CD4-positive, alpha-beta T cell treated with Interleukin-4 for 4 hours (primary cell): ENCODE results near the gene RMDN2.

ENCODE experiments used
- DNase-seq: peaks from one replicate; pipeline ENCODE4 v3.0.0-alpha.2; 2020

Gene RMDN2

DNA sequence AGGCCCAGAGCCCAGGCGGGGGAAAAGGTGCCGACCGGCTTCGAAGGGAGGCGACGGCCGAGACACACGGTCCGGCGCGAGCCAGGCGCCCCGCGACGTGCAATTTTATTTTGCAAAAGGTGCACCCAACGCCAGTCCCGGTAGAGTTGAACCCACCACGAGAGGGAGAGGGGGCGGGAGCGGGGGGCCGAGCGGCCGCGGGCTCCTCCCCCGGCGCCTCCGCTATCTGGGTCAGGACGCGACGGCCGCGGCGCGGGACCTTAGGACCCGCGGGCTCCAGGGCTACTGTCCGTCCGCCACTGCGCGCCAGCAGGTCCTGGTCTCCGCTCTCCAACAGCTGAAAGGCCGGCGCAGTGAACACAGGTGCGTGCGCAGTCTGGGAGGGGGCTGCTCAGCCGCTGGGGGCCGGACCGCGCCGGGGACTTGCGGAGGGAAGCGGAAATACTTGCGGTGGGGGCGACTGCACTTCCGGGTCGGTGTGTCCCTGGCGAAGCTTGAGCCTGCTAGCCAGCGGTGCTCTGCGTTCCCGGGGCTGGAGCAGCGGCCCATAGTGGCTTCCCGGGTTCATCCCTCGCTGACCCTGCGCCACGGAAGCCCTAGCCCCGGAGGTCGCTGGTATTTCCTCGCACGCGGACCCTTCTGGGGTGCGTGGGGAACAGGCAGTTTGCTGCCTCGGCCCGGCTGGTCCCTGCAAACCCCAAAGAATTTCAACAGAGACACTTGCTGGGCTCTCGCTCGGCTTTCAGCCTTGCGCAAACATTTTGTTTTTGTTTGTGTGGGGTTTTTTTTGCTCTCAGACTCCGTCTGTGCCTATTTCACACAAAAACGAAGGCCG is at the start of gene RMDN2:
RMDN2 (plus strand) TSS at position 225 of the 835 bp plus-strand sequence. CDS start 3,991 bp downstream, outside the sequence.
- peak; percentile 75 for DNase-seq

- no peak for DNase-seq
Observed at GRCh38 chr2:37875403-37875906, 49.6 kb upstream of the RMDN2 start.

DNA sequence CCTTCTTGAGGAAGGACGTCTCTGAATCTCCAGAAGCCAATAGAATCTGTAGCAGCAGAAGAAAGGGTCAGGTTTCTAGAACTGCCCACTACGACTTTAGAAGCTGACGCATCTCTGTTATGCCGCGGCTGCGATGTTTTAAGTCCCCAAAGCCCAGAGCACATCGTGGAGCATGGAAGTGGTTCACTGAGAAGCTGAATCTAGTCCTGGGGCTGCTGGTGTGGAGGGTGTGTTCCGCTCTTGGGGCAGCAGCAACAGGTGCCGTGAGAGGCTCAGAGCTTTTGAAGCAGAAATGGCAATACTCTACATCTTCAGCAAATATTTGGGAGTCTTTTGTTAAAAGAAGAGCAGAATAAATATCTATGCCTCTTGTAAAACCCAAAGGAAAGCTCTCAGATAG is 48.9 kb upstream of the RMDN2 start:
- DNase-seq = no peak

GRCh38 chr2:37877457-37878315 is 47.4 kb upstream of the RMDN2 start:
- DNase-seq = peak; percentile 74

- DNase-seq = no peak
Observed at GRCh38 chr2:37878536-37878935, 46.6 kb upstream of the RMDN2 start.

- DNase-seq = no peak
Observed at GRCh38 chr2:37880551-37880950, 44.5 kb upstream of the RMDN2 start.

- no peak for DNase-seq
Observed at GRCh38 chr2:37881397-37881796, 43.7 kb upstream of the RMDN2 start.

DNA sequence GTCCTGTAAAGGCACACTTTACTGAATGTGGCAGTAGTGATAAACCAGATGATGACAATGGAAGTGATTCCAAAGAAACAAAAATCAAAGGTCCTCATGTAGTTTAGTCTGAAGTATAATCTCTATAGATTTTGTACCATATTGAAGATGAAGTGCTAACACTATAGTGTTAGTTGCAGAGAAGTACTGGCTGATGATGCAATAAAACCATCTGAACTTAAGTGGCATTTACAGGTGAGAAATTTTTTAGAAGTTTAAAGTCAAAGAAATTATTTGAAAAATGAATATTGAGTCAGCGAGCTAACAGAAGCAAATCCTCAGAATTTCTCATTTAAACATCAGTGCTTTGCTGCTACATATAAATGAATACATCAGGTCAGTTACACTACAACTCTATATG is 43.1 kb upstream of the RMDN2 start:
- no peak for DNase-seq

- DNase-seq = no peak
Observed at GRCh38 chr2:37883518-37883917, 41.6 kb upstream of the RMDN2 start.

- DNase-seq = no peak
Observed at GRCh38 chr2:37885329-37885993, 39.6 kb upstream of the RMDN2 start.

DNA sequence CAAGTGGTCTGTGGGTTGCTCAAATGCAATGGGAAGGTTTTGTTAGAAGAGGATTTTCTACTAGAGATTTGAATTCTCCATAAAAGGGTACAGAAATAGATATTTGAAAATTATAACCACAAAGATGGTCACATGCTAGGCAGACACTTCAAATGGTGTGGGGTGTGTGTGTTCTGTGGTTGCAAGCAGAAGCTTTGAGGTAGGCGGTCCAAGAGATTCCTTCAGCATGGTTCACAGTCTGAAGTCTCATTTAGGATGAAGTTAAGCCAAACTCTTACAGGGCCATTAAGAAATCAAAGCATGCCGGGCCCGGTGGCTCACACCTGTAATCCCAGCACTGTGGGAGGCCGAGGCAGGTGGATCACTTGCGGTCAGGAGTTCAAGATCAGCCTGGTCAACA is 38.3 kb upstream of the RMDN2 start:
- no peak for DNase-seq

- no peak for DNase-seq
Observed at GRCh38 chr2:37887286-37887685, 37.8 kb upstream of the RMDN2 start.

DNA sequence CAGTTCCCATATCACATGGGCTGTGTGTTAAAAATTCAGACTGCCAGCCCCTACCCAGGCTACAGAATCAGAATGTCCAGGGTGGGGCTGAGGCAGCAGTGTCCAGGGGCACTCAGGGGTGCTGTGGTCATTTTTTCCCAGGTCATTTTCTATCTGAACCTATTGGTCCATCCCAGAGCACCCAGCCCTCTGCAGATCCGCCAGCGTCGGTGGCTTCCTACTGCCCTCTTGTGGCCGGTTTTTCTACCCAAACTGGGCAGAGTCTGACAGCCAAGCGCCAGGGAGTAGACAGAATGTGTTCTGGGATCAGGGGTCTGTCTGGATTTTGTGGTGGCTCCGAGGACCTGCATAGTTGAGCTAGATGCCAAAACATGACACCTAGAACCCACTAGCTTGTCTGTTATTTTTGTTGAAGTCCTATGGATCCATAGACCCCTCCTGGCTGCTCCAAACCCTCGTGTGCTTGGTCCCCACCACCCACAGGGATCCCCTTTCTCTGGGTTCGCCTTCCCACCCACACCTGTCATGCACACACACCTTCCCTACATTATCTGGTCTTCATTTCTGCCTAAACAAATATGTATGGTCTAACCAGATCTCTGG is 34.1 kb upstream of the RMDN2 start:
- peak; percentile 53 for DNase-seq

DNA sequence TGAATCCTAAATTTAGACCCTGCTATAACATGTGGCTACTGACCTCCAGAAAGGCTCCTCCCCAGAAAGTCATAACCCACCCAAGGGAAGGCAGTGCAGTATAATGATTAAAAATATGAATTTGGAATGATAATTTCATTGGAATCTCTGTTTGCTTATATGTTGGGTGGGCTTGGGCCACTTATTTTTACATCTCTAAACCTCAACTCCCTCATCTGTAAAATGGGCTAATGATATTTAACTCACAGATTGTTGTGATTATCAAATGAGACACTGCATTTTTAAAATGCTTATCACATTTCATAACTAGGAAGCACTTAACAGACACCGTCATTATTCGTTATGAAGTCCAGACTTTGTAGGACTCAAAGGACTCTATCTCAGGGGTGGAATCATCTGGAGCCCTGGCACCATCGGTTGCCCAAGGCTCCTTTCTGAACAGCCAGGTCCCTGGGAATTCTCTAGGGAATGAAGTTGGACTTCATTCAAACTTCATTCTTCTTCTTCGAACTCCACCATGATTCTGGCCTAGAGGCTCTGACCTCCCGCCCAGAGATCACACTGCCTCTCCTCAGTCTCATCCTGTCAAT is 33.1 kb upstream of the RMDN2 start:
- DNase-seq = no peak

GRCh38 chr2:37892436-37893114 is 32.5 kb upstream of the RMDN2 start:
- peak; percentile 21 for DNase-seq

DNA sequence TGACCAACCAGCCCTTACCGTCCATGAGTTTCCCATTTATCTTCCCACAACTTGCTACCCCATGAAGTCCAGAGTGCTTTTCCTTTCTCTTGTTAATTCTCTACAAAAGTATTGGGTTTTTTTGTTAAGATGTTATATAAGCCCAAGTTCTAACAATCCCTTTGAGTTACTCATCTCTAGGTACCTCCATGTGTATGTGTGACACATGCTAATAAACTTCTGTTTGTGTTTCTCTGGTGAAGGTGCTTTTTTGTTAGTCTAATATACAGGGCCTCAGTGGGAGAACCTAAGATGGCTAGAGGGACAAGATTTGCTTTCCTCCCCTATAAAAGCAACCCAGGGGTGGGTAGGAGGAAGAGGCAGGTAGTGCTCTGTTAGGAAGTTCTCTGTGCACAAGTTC is 31.8 kb upstream of the RMDN2 start:
- DNase-seq = no peak

DNA sequence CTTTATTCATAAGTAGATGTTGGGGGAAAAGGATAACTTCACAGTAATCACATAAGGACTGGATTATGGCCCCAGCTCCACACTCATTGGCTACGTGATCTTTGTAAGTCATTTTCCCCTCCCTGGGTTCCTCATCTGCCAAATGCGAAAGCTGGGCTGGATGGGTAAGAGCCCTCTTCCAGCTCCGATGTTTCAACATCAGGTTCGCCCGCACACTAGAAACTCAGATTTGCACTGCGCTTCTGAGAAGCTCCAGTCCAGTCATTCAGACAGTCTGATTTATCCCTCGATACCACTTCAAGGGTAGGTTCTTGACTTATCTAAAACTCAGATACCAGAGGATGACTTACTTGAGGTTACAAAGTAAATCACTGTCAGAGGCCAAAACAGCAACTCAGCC is 31.0 kb upstream of the RMDN2 start:
- DNase-seq = peak; percentile 4

- DNase-seq = no peak
Observed at GRCh38 chr2:37894601-37895000, 30.5 kb upstream of the RMDN2 start.

DNA sequence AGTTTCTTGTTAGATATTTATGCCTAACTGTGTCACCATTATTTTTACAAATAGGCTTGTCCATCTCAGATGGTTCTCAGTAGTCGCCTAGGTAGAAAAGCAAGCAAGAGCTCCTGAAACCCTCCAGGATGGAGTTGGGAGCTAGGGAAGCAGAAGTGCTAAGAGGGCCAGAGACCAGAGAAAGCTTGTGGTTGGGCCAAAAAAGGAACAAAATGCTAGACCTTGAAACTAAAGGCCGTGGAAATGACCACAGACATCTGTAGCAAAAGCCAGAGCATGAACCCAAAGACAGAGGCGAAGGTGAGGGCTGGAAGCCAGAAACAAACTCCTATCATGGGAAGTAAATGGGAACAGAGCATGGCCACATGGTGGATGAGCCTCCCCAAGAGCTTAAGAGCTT is 29.9 kb upstream of the RMDN2 start:
- DNase-seq = no peak

DNA sequence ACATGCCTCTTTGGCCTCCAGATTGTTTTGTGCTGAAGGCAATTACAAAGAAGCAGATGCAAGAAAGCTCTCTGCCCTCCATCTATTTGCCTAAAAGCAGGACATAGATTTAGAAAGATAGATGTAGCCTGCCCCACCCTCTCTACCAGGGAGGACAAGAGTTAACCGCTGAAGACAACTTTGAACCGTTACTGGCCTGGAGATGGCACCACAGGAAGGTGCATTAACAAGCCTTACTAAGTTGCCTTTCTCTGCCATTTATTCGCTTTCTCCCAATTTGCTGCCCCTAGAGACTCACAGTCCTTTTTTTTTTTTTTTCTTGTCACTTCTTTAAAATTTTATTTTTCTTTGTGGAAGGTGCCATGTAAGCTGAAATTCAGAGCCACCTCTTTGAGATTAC is 28.8 kb upstream of the RMDN2 start:
- no peak for DNase-seq

DNA sequence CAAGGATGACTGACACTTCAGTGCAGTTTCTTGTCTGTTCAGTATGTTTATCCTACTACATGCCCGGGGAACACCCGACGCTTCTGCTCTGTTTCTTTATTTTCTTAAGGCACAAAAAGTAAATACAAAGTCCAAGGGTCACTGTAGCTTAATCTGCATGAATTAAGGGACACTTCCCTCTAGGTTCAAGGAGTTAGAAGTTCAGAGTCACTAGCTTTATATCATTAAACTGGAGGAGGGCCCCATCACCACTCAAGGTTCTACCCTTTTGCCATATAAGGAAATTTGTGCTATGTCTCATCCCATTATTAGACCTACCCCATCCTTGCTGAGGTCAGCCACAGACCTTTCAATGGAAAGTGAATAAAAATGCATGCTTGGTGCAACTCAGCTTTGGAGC is 27.6 kb upstream of the RMDN2 start:
- DNase-seq = no peak

GRCh38 chr2:37898448-37898847 is 26.6 kb upstream of the RMDN2 start:
- no peak for DNase-seq
